Dendritic cell treated with granulocyte-macrophage colony-stimulating factor and Interleukin-4, amounts not matched to agents 40 ng/mL and 50 ng/mL, for 4 days (primary cell): ENCODE data around the gene XYLT1.
"Not testable (repeated sequence)": the region's sequence is repeated elsewhere in the genome, so short reads cannot be mapped to it uniquely, and the experiment has no call there.

Experiments used
- H3K27ac Mint-ChIP-seq: one replicate; pipeline ENCODE4 v1.8.0; 2022; ENCODE audit warnings: mild to moderate bottlenecking, mixed read lengths
- H3K27me3 Mint-ChIP-seq: one replicate; pipeline ENCODE4 v1.8.0; 2022; ENCODE audit warnings: mild to moderate bottlenecking, mixed read lengths
- H3K36me3 Mint-ChIP-seq: one replicate; pipeline ENCODE4 v1.8.0; 2022; ENCODE audit warnings: low read depth, mixed read lengths
- H3K4me1 Mint-ChIP-seq: one replicate; pipeline ENCODE4 v1.8.0; 2022; ENCODE audit warnings: low read depth, mixed read lengths
- H3K4me3 Mint-ChIP-seq: one replicate; pipeline ENCODE4 v1.8.0; 2022; ENCODE audit warnings: mild to moderate bottlenecking, moderate library complexity, mixed read lengths
- H3K9me3 Mint-ChIP-seq: one replicate; pipeline ENCODE4 v1.8.0; 2022; ENCODE audit warnings: mixed read lengths
- intact Hi-C: fragments of 100-400 bp; cut with micrococcal nuclease; formaldehyde crosslinking; loops from one replicate; pipeline ENCODE4 v1.15.0; 2022

The XYLT1 gene

DNA sequence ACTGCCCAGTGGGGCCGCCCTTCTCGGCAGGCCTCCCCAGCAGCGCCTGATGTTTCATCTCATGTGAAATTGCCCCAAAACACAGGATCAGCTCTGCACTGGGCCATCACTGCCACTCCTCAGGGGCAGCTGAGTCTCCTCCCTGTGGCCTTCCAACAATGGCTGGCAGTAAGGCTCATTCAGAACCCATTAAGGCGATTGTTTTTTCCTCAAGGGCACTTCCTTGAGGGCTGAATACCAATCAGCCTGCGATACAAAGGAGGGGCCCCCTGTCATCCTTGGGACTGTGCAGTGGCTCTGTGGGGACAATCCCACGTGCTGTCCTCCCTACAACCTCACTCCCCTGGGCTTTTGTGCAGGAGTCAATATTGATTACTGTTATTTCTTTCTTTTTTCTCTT is 47.5 kb downstream of the XYLT1 start:
- no peak overlapping the region for H3K27ac Mint-ChIP-seq
- peaks cover 9% of the 10 kb centered on the region for H3K9me3 Mint-ChIP-seq
- peaks cover 5% of the 10 kb centered on the region for H3K36me3 Mint-ChIP-seq
- intact Hi-C loops: no loop called here
- H3K27me3 Mint-ChIP-seq: no peaks in the 10 kb centered on the region
- no peak overlapping the region for H3K4me3 Mint-ChIP-seq
- H3K4me1 Mint-ChIP-seq: peaks cover 15% of the 10 kb centered on the region

DNA sequence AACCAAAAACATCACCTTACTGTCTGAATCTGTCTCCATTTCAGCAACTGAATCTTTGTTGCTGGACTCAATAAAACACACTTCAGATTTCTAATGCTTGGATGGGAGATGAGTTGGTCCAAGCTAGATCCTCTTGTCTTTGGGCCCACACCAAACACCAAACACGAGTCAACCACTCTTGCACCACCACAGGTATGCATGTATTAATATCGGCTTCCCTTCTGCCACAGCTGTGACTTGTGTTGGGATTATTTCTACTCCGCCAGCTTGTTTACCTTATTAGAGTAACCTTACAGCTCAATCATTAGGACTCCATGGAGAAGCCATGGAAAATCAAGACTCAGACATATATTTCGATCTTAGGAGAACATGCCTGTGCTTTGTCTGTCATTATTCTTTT is 49.9 kb downstream of the XYLT1 start:
- H3K9me3 Mint-ChIP-seq: no peaks in the 10 kb centered on the region
- H3K4me3 Mint-ChIP-seq: no peak overlapping the region
- H3K27me3 Mint-ChIP-seq: no peaks in the 10 kb centered on the region
- peaks cover 23% of the 10 kb centered on the region for H3K4me1 Mint-ChIP-seq
- H3K27ac Mint-ChIP-seq: no peak overlapping the region
- H3K36me3 Mint-ChIP-seq: peaks cover 5% of the 10 kb centered on the region
- intact Hi-C loops: no loop called here

DNA sequence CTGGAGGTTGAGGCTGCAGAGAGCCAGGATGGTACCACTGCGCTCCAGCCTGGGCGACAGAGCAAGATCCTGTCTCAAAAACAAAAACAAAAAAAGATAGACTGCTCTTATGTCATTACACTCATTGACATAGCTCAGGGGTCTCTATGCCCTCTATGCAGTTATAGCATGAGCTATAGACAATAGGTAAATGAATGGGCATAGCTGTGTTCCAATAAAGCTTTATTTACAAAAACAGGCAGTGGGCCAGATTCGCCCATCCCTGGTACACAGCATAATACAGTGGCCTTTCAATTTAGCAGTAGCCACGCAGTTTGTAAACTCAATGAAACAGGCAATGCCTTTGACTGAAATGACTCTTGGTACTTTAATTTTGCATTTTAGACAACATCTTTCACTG is 51.5 kb downstream of the XYLT1 start:
- no peak overlapping the region for H3K4me3 Mint-ChIP-seq
- no peaks in the 10 kb centered on the region for H3K27me3 Mint-ChIP-seq
- H3K4me1 Mint-ChIP-seq: peaks cover 38% of the 10 kb centered on the region
- intact Hi-C loops: no loop called here
- H3K27ac Mint-ChIP-seq: no peak overlapping the region
- H3K9me3 Mint-ChIP-seq: no peaks in the 10 kb centered on the region
- H3K36me3 Mint-ChIP-seq: peaks cover 5% of the 10 kb centered on the region

DNA sequence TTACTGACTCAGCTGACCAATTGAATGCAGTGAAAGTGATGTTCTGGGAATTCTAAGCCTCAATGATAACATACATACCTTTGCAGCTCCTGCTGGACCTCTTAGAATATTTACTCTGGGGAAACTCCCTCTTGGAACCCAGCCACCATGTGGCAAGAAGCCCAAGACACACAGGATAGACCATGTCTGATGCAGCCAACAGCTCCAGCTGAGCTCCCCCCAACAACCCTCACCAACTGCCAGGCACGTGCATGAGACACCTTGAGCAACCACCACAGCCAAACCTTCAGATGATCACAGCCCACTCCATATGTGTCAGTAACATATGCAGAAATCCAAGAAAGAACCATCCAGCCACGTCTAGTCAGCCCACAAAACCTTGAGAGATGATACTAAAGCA is 53.0 kb downstream of the XYLT1 start:
- Mint-ChIP-seq H3K27me3 (no peaks in the 10 kb centered on the region), H3K4me3 (no peak overlapping the region), H3K9me3 (no peaks in the 10 kb centered on the region), H3K4me1 (peaks cover 46% of the 10 kb centered on the region), H3K27ac (peak overlapping the region; percentile 84), H3K36me3 (peaks cover 5% of the 10 kb centered on the region)
- intact Hi-C loops: loop anchor here (2.0 kb wide), 2 partner anchors 31 to 39 kb away; no protein-coding TSS in a partner anchor

DNA sequence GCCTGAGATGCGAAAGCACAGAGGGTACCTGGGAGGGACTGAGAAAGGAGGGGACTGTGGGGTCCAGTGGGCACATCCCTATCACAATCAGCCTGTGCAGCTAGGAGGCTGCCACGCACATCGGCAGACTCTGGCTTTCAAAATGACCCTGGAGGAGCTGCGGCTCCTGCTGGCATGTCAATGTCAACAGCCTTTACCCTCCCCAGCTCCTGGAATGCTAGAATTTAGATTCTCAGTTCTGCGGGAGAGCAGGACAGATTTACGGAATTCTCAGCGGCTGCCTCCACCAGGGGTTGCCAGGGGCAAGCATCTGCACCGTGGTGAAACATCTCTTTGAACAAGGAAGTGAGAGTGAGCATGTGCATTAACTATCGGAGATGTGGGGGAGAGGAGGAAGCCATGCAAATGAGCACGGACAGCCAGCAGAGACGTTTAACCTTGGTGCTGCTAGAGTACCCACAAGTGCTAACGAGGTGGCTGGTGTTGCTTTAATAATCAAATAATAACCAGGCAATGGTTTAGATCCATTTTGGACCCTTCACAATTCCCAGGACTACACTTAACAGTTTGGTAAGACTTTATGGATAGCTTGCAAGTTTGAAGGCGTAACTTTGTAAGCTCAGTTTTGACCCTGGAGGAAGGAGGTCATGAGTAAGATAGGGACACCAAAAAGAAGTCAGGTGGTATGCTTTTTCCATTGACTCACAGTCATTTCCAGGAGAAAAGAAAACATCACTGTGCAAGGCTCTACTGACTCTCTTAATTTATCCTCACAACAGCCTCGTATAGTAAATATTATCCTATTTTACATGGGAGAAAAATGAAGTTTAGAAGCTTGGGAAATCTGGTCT is 54.1 kb downstream of the XYLT1 start:
- Mint-ChIP-seq H3K36me3 (peaks cover 5% of the 10 kb centered on the region), H3K4me1 (peaks cover 51% of the 10 kb centered on the region), H3K27me3 (no peaks in the 10 kb centered on the region), H3K27ac (peak overlapping the region; percentile 84), H3K9me3 (no peaks in the 10 kb centered on the region), H3K4me3 (peak overlapping the region; percentile 46)
- intact Hi-C loops: loop anchor here (2.0 kb wide), 2 partner anchors 32 to 38 kb away; no protein-coding TSS in a partner anchor

DNA sequence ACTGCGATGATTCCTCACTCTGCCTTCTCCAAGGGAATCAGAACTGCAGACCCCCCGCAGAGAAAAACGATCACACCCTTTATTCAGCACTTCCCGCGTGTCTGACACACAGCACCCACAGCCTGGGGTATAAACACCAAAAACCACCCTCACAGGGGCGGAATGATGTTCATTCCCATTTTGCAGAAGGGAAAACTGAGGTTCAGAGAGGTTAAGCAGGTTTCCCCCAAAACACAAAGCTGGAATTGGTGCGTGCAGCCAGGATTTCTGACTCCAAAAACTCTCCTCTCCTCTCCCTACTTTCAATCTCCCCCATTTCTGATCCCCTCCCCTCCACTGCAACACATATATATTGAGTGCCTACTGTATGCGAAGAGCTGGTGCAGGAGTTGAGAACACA is 55.8 kb downstream of the XYLT1 start:
- H3K4me3 Mint-ChIP-seq: no peak overlapping the region
- H3K36me3 Mint-ChIP-seq: no peaks in the 10 kb centered on the region
- peak overlapping the region; percentile 84 for H3K27ac Mint-ChIP-seq
- intact Hi-C loops: no loop called here
- no peaks in the 10 kb centered on the region for H3K9me3 Mint-ChIP-seq
- peaks cover 59% of the 10 kb centered on the region for H3K4me1 Mint-ChIP-seq
- no peaks in the 10 kb centered on the region for H3K27me3 Mint-ChIP-seq

DNA sequence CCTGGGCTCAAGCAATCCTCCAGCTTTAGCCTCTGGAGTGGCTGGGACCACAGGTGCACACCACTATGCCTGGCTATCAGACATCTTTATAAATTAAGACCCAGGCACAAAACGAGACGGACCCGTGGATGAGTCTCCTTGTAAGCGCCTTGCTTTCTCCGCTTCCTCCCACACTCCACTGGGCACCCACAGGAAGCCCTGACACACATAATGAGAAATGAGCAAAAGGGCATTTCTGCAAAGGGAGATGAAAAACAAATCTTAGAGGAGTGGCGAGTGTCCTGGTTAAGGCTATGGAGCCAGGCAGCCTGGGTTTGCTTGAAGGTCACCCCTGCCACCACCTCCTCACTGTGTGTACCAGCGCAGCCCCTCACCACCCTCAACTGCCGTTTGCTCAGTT is 56.3 kb downstream of the XYLT1 start:
- H3K27ac Mint-ChIP-seq: peak overlapping the region; percentile 84
- H3K27me3 Mint-ChIP-seq: no peaks in the 10 kb centered on the region
- no peaks in the 10 kb centered on the region for H3K36me3 Mint-ChIP-seq
- no peaks in the 10 kb centered on the region for H3K9me3 Mint-ChIP-seq
- intact Hi-C loops: no loop called here
- peaks cover 64% of the 10 kb centered on the region for H3K4me1 Mint-ChIP-seq
- peak overlapping the region; percentile 23 for H3K4me3 Mint-ChIP-seq

DNA sequence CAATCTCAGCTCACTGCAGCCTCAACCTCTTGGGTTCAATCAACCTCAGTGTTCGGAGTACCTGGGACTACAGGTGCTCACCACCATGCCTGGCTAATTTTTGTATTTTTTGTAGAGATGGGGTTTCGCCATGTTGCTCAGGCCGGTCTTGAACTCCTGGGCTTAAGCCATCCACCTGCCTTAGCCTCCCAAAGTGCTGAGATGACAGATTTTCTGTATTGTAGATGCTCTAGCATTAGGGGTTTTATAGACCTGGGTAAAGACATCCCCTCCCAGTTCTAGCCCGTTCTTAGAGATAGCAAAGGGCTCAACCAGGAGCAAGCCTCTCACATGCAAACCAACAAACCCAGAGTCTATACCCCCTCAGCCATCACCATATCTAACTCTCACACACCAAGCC is 57.3 kb downstream of the XYLT1 start:
- intact Hi-C loops: no loop called here

DNA sequence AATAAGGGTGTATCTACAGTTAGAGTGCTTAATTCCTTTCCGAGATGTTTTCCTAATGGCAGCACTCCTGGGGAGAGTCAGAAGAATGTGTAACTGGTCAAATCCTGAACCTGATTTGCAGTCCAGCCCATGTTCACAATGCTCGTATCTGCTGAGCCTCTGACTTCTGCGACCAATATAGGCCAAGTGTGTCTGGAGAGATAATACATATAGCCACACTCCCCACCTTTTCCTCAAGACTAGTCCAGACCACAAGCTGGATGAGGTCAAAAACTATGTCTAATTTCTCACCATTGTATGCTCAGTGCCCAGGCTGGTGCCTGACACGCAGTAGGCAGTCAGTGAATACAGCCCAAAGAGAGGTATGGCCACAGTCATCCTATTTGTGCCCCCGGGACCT is 58.0 kb downstream of the XYLT1 start:
- H3K4me3 Mint-ChIP-seq: no peak overlapping the region
- no peak overlapping the region for H3K27ac Mint-ChIP-seq
- H3K9me3 Mint-ChIP-seq: no peaks in the 10 kb centered on the region
- no peaks in the 10 kb centered on the region for H3K27me3 Mint-ChIP-seq
- no peaks in the 10 kb centered on the region for H3K36me3 Mint-ChIP-seq
- H3K4me1 Mint-ChIP-seq: peaks cover 76% of the 10 kb centered on the region
- intact Hi-C loops: no loop called here

More for the DNA sequence above, 57.3 kb downstream of the XYLT1 start:
- peaks cover 73% of the 10 kb centered on the region for H3K4me1 Mint-ChIP-seq
- no peaks in the 10 kb centered on the region for H3K9me3 Mint-ChIP-seq
- no peaks in the 10 kb centered on the region for H3K36me3 Mint-ChIP-seq
- H3K27ac Mint-ChIP-seq: peak overlapping the region; percentile 84
- H3K27me3 Mint-ChIP-seq: no peaks in the 10 kb centered on the region
- no peak overlapping the region for H3K4me3 Mint-ChIP-seq

DNA sequence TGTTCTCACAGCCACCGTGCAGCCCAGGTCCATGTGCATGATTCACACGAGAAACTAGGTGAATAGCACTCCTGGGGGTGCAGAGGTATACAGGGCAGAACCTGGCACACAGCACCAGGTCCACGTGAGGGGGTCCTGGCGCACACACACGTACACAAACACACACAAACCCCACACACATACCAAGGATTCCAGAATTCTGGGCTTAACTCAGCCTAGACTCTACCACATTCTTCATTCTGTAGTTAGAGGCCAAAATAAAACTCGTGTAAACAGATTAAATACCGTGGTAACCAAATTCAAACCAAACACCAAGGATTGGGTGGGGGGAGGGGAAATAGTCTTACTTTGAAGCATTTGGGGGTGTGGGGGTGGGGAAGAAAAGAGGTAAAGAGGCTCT is 58.5 kb downstream of the XYLT1 start:
- H3K4me1 Mint-ChIP-seq: peaks cover 74% of the 10 kb centered on the region

DNA sequence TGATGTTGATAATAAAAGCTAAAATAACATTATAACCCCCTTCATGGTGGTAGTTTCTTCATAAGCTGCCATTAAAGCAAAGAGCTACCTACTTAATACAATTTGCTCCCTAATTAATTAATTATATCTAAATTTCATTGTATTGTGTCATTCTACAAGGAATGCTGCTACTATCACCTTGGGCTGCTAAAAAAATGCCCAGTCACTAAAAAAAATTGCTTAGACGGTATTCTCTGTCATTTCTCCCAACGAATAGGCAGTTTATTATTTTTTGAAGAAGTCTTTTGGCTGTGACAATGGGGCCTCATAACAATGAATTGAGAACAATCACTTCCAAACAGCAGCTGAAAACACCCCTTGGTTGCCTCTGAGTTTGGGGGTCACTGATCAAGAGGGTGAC is 59.5 kb downstream of the XYLT1 start:
- no peaks in the 10 kb centered on the region for H3K27me3 Mint-ChIP-seq
- intact Hi-C loops: no loop called here
- H3K36me3 Mint-ChIP-seq: no peaks in the 10 kb centered on the region
- H3K9me3 Mint-ChIP-seq: no peaks in the 10 kb centered on the region
- no peak overlapping the region for H3K27ac Mint-ChIP-seq
- H3K4me1 Mint-ChIP-seq: peaks cover 68% of the 10 kb centered on the region
- no peak overlapping the region for H3K4me3 Mint-ChIP-seq

More for the DNA sequence above, 58.5 kb downstream of the XYLT1 start:
- Mint-ChIP-seq H3K27ac (peak overlapping the region; percentile 32), H3K27me3 (no peaks in the 10 kb centered on the region), H3K36me3 (no peaks in the 10 kb centered on the region), H3K4me3 (no peak overlapping the region), H3K9me3 (no peaks in the 10 kb centered on the region)
- intact Hi-C loops: no loop called here

DNA sequence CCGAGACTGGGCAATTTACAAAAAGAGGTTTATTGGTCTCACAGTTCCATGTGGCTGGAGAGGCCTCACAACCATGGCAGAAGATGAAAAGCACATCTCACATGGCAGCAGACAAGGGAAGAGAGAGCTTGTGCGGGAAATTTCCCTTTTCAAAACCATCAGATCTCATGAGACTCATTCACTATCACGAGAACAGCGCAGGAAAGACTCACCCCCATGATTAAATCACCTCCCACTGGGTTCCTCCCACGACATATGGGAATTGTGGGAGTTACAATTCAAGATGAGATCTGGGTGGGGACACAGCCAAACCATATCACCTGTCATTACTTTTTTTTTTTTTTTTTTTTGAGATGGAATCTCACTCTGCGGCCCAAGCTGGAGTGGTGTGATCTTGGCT is 60.4 kb downstream of the XYLT1 start:
- intact Hi-C loops, H3K9me3 Mint-ChIP-seq, H3K36me3 Mint-ChIP-seq, H3K27me3 Mint-ChIP-seq, H3K4me3 Mint-ChIP-seq: not testable (repeated sequence)
- Mint-ChIP-seq H3K27ac (peak overlapping the region; percentile 76), H3K4me1 (peaks cover 68% of the 10 kb centered on the region)

DNA sequence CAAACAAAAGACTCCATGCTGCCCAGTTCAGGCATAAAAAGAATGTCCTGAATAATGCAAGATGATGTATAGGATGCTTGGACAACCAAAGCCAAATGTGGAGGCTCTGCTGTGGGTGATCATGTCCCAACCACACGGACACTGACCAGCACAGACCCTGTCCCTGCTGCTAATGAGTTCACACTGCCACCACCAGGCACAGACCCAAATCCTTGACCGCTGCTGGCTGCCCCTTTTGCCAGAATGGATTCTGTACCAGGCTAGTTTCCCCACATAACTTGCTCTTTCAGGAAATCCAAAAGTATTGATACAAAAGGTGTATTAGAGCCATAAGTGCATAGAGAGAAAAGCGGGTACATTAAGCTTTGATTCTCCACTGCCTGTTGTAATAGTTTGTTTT is 60.9 kb downstream of the XYLT1 start:
- Mint-ChIP-seq H3K9me3 (no peaks in the 10 kb centered on the region), H3K36me3 (peaks cover 4% of the 10 kb centered on the region), H3K27me3 (no peaks in the 10 kb centered on the region), H3K4me3 (no peak overlapping the region), H3K4me1 (peaks cover 68% of the 10 kb centered on the region), H3K27ac (peak overlapping the region; percentile 76)
- intact Hi-C loops: no loop called here

DNA sequence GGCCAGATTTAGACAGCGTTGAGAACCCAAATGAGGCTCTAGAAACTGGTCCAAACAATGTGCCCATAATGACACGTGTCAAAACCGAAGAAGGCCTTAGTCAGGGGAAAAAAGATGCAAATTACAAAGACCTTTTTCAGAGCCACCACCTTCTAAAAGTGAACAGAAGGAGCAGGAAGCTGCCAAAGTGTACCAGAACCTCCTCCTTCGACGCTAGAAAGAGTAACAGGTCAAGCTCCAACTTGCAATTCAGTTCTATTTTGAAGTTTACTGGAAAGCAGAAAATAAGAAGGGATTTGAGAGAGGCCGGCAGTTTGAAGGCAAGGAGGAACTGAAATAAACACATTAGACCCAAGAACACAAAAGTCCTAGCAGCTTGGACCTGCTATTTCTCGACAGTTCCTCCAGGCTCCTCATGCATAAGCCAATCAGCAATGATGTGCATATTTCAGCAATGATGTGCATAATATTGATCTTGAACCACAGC is 61.8 kb downstream of the XYLT1 start:
- H3K4me1 Mint-ChIP-seq: peaks cover 61% of the 10 kb centered on the region
- intact Hi-C loops: no loop called here
- peak overlapping the region; percentile 76 for H3K27ac Mint-ChIP-seq
- no peak overlapping the region for H3K4me3 Mint-ChIP-seq
- H3K9me3 Mint-ChIP-seq: no peaks in the 10 kb centered on the region
- peaks cover 4% of the 10 kb centered on the region for H3K36me3 Mint-ChIP-seq
- H3K27me3 Mint-ChIP-seq: no peaks in the 10 kb centered on the region

DNA sequence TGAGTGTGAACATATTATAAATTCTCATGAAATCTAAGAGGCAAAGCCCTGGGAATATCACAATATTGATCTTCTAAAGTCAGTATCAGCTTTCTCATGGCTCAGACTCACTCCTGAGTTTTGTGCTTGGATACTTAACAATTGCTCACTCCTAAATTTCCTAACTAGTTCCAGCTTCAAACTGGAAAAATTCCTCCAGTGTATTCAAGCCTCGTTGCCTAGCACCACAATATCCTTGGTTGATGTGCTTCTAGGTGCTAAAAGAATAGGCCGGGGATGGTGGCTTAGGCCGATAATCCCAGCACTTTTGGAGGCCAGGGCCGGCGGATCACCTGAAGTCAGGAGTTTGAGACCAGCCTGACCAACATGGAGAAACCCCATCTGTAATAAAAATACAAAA is 62.5 kb downstream of the XYLT1 start:
- H3K4me3 Mint-ChIP-seq: no peak overlapping the region
- intact Hi-C loops: no loop called here
- H3K9me3 Mint-ChIP-seq: no peaks in the 10 kb centered on the region
- H3K27me3 Mint-ChIP-seq: no peaks in the 10 kb centered on the region
- H3K4me1 Mint-ChIP-seq: peaks cover 56% of the 10 kb centered on the region
- H3K27ac Mint-ChIP-seq: peak overlapping the region; percentile 76
- peaks cover 4% of the 10 kb centered on the region for H3K36me3 Mint-ChIP-seq
